HG03432 (cell line): ENCODE measurements around the gene ZDHHC3.
"Not testable (repeated sequence)": the region's sequence is repeated elsewhere in the genome, so short reads cannot be mapped to it uniquely, and the experiment has no call there.

Experiments used
- ATAC-seq: cut with Tn5 transposase; IDR thresholded peaks from one replicate; pipeline ENCODE4 v1.9.1; 2021; ENCODE audit warnings: mild to moderate bottlenecking, moderate library complexity; ENCODE audit not compliant: unreplicated experiment

Gene ZDHHC3

GRCh38 chr3:44996556-44996969 lies 20.6 kb upstream of the ZDHHC3 start:
- peak; percentile 66 for ATAC-seq

- ATAC-seq: no peak
These were observed 19.3 kb upstream of the ZDHHC3 start for GRCh38 chr3:44995142-44995770.

GRCh38 chr3:44993471-44994205 lies 17.7 kb upstream of the ZDHHC3 start:
- ATAC-seq: no peak

- ATAC-seq: no peak
These were observed 16.8 kb upstream of the ZDHHC3 start for GRCh38 chr3:44992555-44993470.

GRCh38 chr3:44991326-44991725 lies 15.4 kb upstream of the ZDHHC3 start:
- no peak for ATAC-seq

GRCh38 chr3:44989636-44990373 lies 13.8 kb upstream of the ZDHHC3 start:
- ATAC-seq: no peak

- no peak for ATAC-seq
These were observed 13.2 kb upstream of the ZDHHC3 start for GRCh38 chr3:44989141-44989540.

GRCh38 chr3:44988073-44988472 lies 12.1 kb upstream of the ZDHHC3 start:
- ATAC-seq: no peak

- ATAC-seq: no peak
These were observed 11.4 kb upstream of the ZDHHC3 start for GRCh38 chr3:44987332-44987731.

GRCh38 chr3:44986330-44986729 lies 10.4 kb upstream of the ZDHHC3 start:
- ATAC-seq: not testable (repeated sequence)

- ATAC-seq: no peak
These were observed 8.4 kb upstream of the ZDHHC3 start for GRCh38 chr3:44984335-44984734.

- ATAC-seq: no peak
These were observed 7.5 kb upstream of the ZDHHC3 start for GRCh38 chr3:44983484-44983941.

- ATAC-seq: no peak
These were observed 6.8 kb upstream of the ZDHHC3 start for GRCh38 chr3:44982817-44983216.

- peak; percentile 54 for ATAC-seq
These were observed 5.8 kb upstream of the ZDHHC3 start for GRCh38 chr3:44981751-44982150.

- ATAC-seq: no peak
These were observed 5.2 kb upstream of the ZDHHC3 start for GRCh38 chr3:44981220-44981619.

- no peak for ATAC-seq
These were observed 1.6 kb downstream of the ZDHHC3 start for GRCh38 chr3:44974416-44974815.

- no peak for ATAC-seq
These were observed 5.0 kb downstream of the ZDHHC3 start for GRCh38 chr3:44970926-44971490.

- ATAC-seq: no peak
These were observed 6.2 kb downstream of the ZDHHC3 start for GRCh38 chr3:44969828-44970179.

- peak; percentile 38 for ATAC-seq
These were observed 6.7 kb downstream of the ZDHHC3 start for GRCh38 chr3:44969154-44969827.

GRCh38 chr3:44968447-44968858 lies 7.5 kb downstream of the ZDHHC3 start:
- no peak for ATAC-seq
